ENCODE data around the gene FAM72A.
A peak's percentile ranks its signal among the peaks of the same experiment; 100 is the strongest.
"Not testable (repeated sequence)": the region's sequence is repeated elsewhere in the genome, so short reads cannot be mapped to it uniquely, and the experiment has no call there.

Gene FAM72A

GRCh38 chr1:206202789-206203363 lies at the start of gene FAM72A:
Gene FAM72A, minus strand, starts transcription at chr1:206202839. Its CDS starts 814 bp downstream, at chr1:206202025.
- DNase-seq (ENCODE audit: low spot score): peak; percentile 99

GRCh38 chr1:206250953-206251681 lies 48.5 kb upstream of the FAM72A start:
- not testable (repeated sequence) for DNase-seq (ENCODE audit: low spot score)

- not testable (repeated sequence) for DNase-seq (ENCODE audit: low spot score)
Measured at GRCh38 chr1:206246129-206246886, 43.7 kb upstream of the FAM72A start.

- not testable (repeated sequence) for DNase-seq (ENCODE audit: low spot score)
Measured at GRCh38 chr1:206245479-206245878, 42.8 kb upstream of the FAM72A start.

GRCh38 chr1:206243335-206243734 lies 40.7 kb upstream of the FAM72A start:
- DNase-seq (ENCODE audit: low spot score): not testable (repeated sequence)

- not testable (repeated sequence) for DNase-seq (ENCODE audit: low spot score)
Measured at GRCh38 chr1:206240288-206240687, 37.6 kb upstream of the FAM72A start.

GRCh38 chr1:206235190-206235589 lies 32.6 kb upstream of the FAM72A start:
- not testable (repeated sequence) for DNase-seq (ENCODE audit: low spot score)

GRCh38 chr1:206234189-206234916 lies 31.7 kb upstream of the FAM72A start:
- DNase-seq (ENCODE audit: low spot score): not testable (repeated sequence)

- DNase-seq (ENCODE audit: low spot score): not testable (repeated sequence)
Measured at GRCh38 chr1:206232970-206233645, 30.5 kb upstream of the FAM72A start.

- peak; percentile 77 for DNase-seq (ENCODE audit: low spot score)
Measured at GRCh38 chr1:206231989-206232388, 29.4 kb upstream of the FAM72A start.

- DNase-seq (ENCODE audit: low spot score): not testable (repeated sequence)
Measured at GRCh38 chr1:206229286-206229685, 26.6 kb upstream of the FAM72A start.

GRCh38 chr1:206226886-206227285 lies 24.2 kb upstream of the FAM72A start:
- not testable (repeated sequence) for DNase-seq (ENCODE audit: low spot score)

- DNase-seq (ENCODE audit: low spot score): not testable (repeated sequence)
Measured at GRCh38 chr1:206225386-206225785, 22.7 kb upstream of the FAM72A start.

- not testable (repeated sequence) for DNase-seq (ENCODE audit: low spot score)
Measured at GRCh38 chr1:206224190-206224776, 21.6 kb upstream of the FAM72A start.

GRCh38 chr1:206221585-206221984 lies 18.9 kb upstream of the FAM72A start:
- DNase-seq (ENCODE audit: low spot score): not testable (repeated sequence)

GRCh38 chr1:206220332-206221000 lies 17.8 kb upstream of the FAM72A start:
- not testable (repeated sequence) for DNase-seq (ENCODE audit: low spot score)

- not testable (repeated sequence) for DNase-seq (ENCODE audit: low spot score)
Measured at GRCh38 chr1:206219514-206220331, 17.1 kb upstream of the FAM72A start.

- not testable (repeated sequence) for DNase-seq (ENCODE audit: low spot score)
Measured at GRCh38 chr1:206218765-206219164, 16.1 kb upstream of the FAM72A start.

- not testable (repeated sequence) for DNase-seq (ENCODE audit: low spot score)
Measured at GRCh38 chr1:206218285-206218684, 15.6 kb upstream of the FAM72A start.

Measured in hematopoietic multipotent progenitor cell treated with erythropoietin and hydrocortisone succinate and interleukin-3 and kit ligand, for 15 days (in vitro differentiated cells).